Neuronal stem cell (in vitro differentiated cells): ENCODE data around the gene INO80C. TPM values are rescaled to one million over a fixed set of nuclear protein-coding genes. Genes with fewer than 3 reads are reported as not detected.

Experiments used
- DNase-seq: peaks from one replicate; pipeline ENCODE4 v3.0.0-alpha.2; 2013; ENCODE audit warnings: low spot score
- H2AFZ ChIP-seq: one replicate; pipeline ENCODE4 v1.6.1; 2013; ENCODE audit warnings: mild to moderate bottlenecking, low read length, inconsistent platforms
- H2AK5ac ChIP-seq: 2 replicates; pipeline ENCODE4 v1.6.1; 2013; ENCODE audit warnings: low read depth, mild to moderate bottlenecking, inconsistent platforms, low read length, moderate library complexity, mixed read lengths
- H2BK120ac ChIP-seq: 2 replicates; pipeline ENCODE4 v1.6.1; 2013; ENCODE audit warnings: low read depth, mild to moderate bottlenecking, inconsistent platforms, low read length, moderate library complexity, mixed read lengths
- H2BK12ac ChIP-seq: one replicate; pipeline ENCODE4 v1.6.1; 2013; ENCODE audit warnings: low read length, inconsistent platforms
- H2BK15ac ChIP-seq: 2 replicates; pipeline ENCODE4 v1.6.1; 2013; ENCODE audit warnings: mild to moderate bottlenecking, low read length, inconsistent platforms, mixed read lengths
- H2BK5ac ChIP-seq: one replicate; pipeline ENCODE4 v1.6.1; 2013; ENCODE audit warnings: inconsistent platforms, mild to moderate bottlenecking, low read length, moderate library complexity
- H3K14ac ChIP-seq: one replicate; pipeline ENCODE4 v1.6.1; 2013; ENCODE audit warnings: low read length, inconsistent platforms
- H3K18ac ChIP-seq: 2 replicates; pipeline ENCODE4 v1.6.1; 2013; ENCODE audit warnings: low read length, inconsistent platforms
- H3K23ac ChIP-seq: 2 replicates; pipeline ENCODE4 v1.6.1; 2013; ENCODE audit warnings: low read depth, mild to moderate bottlenecking, mixed read lengths, low read length, inconsistent platforms; ENCODE audit not compliant: poor library complexity
- H3K27ac ChIP-seq: replicated peaks from 3 replicates; pipeline ENCODE4 v1.5.1; 2013; ENCODE audit warnings: low read length, inconsistent platforms
- H3K27me3 ChIP-seq, 3 experiments: 2 replicates each; pipeline ENCODE4 v1.6.1; 2013; ENCODE audit warnings: low read length in 3 of 3, mild to moderate bottlenecking in 2 of 3, inconsistent platforms in 1 of 3, low read depth in 1 of 3, mixed read lengths in 1 of 3, moderate library complexity in 1 of 3; ENCODE audit not compliant: control insufficient read depth in 3 of 3, insufficient read depth in 3 of 3
- H3K36me3 ChIP-seq, 2 donors: replicated peaks in 1 of 2; 2 replicates each; pipeline ENCODE4 v1.6.1; 2013; ENCODE audit warnings: low read length in 2 of 2; ENCODE audit not compliant: control insufficient read depth in 2 of 2, insufficient read depth in 2 of 2
- H3K4ac ChIP-seq: 2 replicates; pipeline ENCODE4 v1.6.1; 2013; ENCODE audit warnings: inconsistent platforms, mild to moderate bottlenecking, low read length, moderate library complexity
- H3K4me1 ChIP-seq, 2 donors: 1 replicate in 1 of 2; 2 replicates in 1 of 2; pipeline ENCODE4 v1.6.1; 2013; ENCODE audit warnings: low read length in 2 of 2, low read depth in 1 of 2; ENCODE audit not compliant: control insufficient read depth in 2 of 2, insufficient read depth in 1 of 2
- H3K4me2 ChIP-seq: one replicate; pipeline ENCODE4 v1.6.1; 2013; ENCODE audit warnings: mild to moderate bottlenecking, low read length, inconsistent platforms; ENCODE audit not compliant: insufficient read depth, poor library complexity, severe bottlenecking
- H3K4me3 ChIP-seq, 2 donors: 2 replicates each; pipeline ENCODE4 v1.5.1; 2013; ENCODE audit warnings: low read length in 2 of 2, mild to moderate bottlenecking in 2 of 2, inconsistent platforms in 1 of 2, moderate library complexity in 1 of 2
- H3K79me1 ChIP-seq: one replicate; pipeline ENCODE4 v1.6.1; 2013; ENCODE audit warnings: low read depth, mild to moderate bottlenecking, inconsistent platforms, low read length, moderate library complexity
- H3K9ac ChIP-seq: one replicate; pipeline ENCODE4 v1.6.1; 2013; ENCODE audit warnings: mild to moderate bottlenecking, low read depth, low read length, inconsistent platforms; ENCODE audit not compliant: poor library complexity
- H3K9me3 ChIP-seq, 2 donors: replicated peaks in 1 of 2; 2 replicates each; pipeline versions ENCODE3 to v1.6.1; 2013; ENCODE audit warnings: low read length in 2 of 2, mild to moderate bottlenecking in 2 of 2, inconsistent platforms in 1 of 2, low read depth in 1 of 2, mixed read lengths in 1 of 2, moderate library complexity in 1 of 2; ENCODE audit not compliant: control insufficient read depth in 2 of 2, insufficient read depth in 1 of 2
- H4K8ac ChIP-seq: one replicate; pipeline ENCODE4 v1.6.1; 2013; ENCODE audit warnings: low read depth, mild to moderate bottlenecking, inconsistent platforms, low read length, moderate library complexity
- H4K91ac ChIP-seq: one replicate; pipeline ENCODE4 v1.6.1; 2013; ENCODE audit warnings: low read length, low read depth, mild to moderate bottlenecking, inconsistent platforms; ENCODE audit not compliant: poor library complexity
- WGBS, 2 donors: extraction: QIAGEN DNeasy Blood & Tissue Kit; methylation state at CpG; one replicate each; pipeline ENCODE4 v1.1.7; 2013; ENCODE audit warnings: missing lambda C conversion rate in 2 of 2, mixed read lengths in 1 of 2; ENCODE audit not compliant: insufficient read length in 2 of 2, insufficient replicate concordance in 1 of 2; ENCODE audit errors: extremely low coverage in 2 of 2; 5-methylcytosine and 5-hydroxymethylcytosine counted together
- polyA plus RNA-seq, 2 experiments: library from polyadenylated mRNA; stranded (reverse); fragments of 200-250 nt; gene quantifications; one replicate each; pipeline ENCODE4 v1.2.3, GENCODE V29; 2013

The INO80C gene, protein sequence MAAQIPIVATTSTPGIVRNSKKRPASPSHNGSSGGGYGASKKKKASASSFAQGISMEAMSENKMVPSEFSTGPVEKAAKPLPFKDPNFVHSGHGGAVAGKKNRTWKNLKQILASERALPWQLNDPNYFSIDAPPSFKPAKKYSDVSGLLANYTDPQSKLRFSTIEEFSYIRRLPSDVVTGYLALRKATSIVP
- 29.9 TPM for polyA plus RNA-seq (2013, experiment 1 of 2)
- polyA plus RNA-seq (2013, experiment 2 of 2), result 29.5 TPM

DNA sequence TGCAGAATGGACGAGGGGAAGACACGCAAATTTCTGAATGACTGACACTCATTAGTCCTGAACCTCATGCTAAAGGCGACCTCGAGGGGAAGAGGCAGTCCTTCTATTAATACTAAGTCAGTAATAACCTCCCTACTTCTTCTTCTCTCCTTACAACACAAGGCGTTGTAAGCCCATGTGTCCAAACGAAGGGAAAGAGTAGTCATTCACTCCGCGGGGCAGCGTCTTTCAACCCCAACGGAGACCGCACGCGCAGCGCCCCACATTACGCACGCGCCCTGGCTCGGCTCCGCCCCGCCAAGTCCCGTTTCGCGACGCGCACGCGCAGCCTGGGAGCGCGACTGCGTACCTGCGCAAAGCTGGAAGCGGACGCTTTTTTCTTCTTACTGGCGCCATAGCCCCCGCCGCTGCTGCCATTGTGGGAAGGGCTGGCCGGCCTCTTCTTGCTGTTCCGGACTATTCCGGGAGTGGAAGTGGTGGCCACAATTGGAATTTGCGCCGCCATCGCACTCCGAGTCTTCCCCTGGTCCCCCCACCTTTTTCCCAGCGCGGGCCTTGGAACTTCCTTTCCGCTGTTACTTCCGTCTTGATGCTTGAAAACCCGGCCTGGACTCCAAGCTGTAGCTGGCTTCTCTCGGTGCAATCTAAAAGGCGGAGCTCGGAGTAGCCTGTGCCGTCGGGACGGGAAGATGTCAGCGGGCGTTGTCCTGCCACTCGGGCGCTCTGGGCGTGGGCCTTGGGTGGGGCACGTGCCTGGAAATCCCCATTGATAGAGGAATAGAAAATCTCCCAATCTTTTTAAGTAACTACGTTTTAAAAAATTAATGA, at the start of gene INO80C:
Gene INO80C (minus strand): TSS at position 591 of the 828 bp plus-strand sequence. CDS start 86 bp downstream, at position 505.
- no peak within 1 kb of the TSS for H2BK120ac ChIP-seq

DNA sequence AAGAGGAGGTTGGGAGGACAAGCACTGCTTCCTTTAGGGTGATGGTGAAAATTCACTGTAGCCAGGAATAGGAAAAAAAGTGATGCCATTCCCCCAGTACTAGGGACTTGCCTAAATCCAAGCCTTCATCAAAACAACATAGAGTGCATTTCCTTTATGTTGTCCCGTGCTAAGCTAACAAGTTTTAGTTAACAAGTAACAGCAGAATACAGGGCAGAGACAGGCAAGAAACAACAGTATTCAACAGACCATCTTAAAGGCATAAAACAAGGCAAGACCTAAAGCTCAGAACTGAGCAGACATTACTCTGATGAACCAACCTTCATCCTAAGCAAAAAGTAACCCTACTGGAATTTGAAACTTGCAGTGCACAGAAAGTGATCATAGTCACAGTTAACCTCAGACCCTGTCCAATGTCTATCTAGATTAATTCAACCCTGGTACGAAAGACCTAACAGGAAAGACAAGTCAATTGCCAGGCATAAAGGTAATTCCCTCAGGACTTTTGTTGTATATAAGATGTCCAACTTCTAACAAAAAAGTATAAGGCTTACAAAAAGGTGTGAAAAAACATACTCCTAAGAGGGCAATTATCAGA, 49.3 kb upstream of the INO80C start:
- no CpG with 5 or more reads among the region's 2 CpGs for WGBS, 2 donors
- H4K91ac ChIP-seq, result no peak overlapping the region
- H3K27me3 ChIP-seq, result peaks cover 0 to 22% (median 0%) of the 10 kb centered on the region in 3 experiments
- no peak overlapping the region for H3K4me3 ChIP-seq
- H2BK15ac ChIP-seq, result no peak overlapping the region
- no peaks in the 10 kb centered on the region for H3K4me1 ChIP-seq
- no peaks in the 10 kb centered on the region for H3K36me3 ChIP-seq
- no peak overlapping the region for H3K9ac ChIP-seq
- DNase-seq, result no peak
- H2BK5ac ChIP-seq, result no peak overlapping the region
- H3K14ac ChIP-seq, result no peak overlapping the region
- no peak overlapping the region for H3K4me2 ChIP-seq
- H2AK5ac ChIP-seq, result no peak overlapping the region
- no peaks in the 10 kb centered on the region for H3K9me3 ChIP-seq
- H2BK120ac ChIP-seq, result no peak overlapping the region
- no peak overlapping the region for H4K8ac ChIP-seq
- H2BK12ac ChIP-seq, result no peak overlapping the region
- H2AFZ ChIP-seq, result no peak overlapping the region
- H3K4ac ChIP-seq, result no peak overlapping the region
- no peak overlapping the region for H3K27ac ChIP-seq
- no peaks in the 10 kb centered on the region for H3K79me1 ChIP-seq
- no peak overlapping the region for H3K23ac ChIP-seq
- no peak overlapping the region for H3K18ac ChIP-seq

More for the DNA sequence above, at the start of gene INO80C:
- H3K4me2 ChIP-seq, result peak within 1 kb of the TSS; percentile 59
- H2BK5ac ChIP-seq, result peak within 1 kb of the TSS; percentile 62
- H3K9me3 ChIP-seq, result no peaks in the 10 kb centered on the region
- H3K9ac ChIP-seq, result peak within 1 kb of the TSS; percentile 75
- H3K27ac ChIP-seq, result peak within 1 kb of the TSS; percentile 88
- peak within 1 kb of the TSS; percentile 33 for H4K8ac ChIP-seq
- H2AK5ac ChIP-seq, result no peak within 1 kb of the TSS
- peak within 1 kb of the TSS; percentile 84 for H3K18ac ChIP-seq
- DNase-seq, result peak; percentile 93
- peaks cover 1% of the 10 kb centered on the region for H3K79me1 ChIP-seq
- no peak within 1 kb of the TSS for H4K91ac ChIP-seq
- H3K36me3 ChIP-seq, result no peaks in the 10 kb centered on the region
- H3K4me3 ChIP-seq, result peak within 1 kb of the TSS; percentile 58 to 90
- no CpG with 5 or more reads among the region's 61 CpGs for WGBS, 2 donors
- peaks cover 5 to 6% of the 10 kb centered on the region in 2 donors for H3K4me1 ChIP-seq
- no peak within 1 kb of the TSS for H3K4ac ChIP-seq
- no peak within 1 kb of the TSS for H3K14ac ChIP-seq
- no peak within 1 kb of the TSS for H2BK15ac ChIP-seq
- peaks cover 0 to 5% (median 0%) of the 10 kb centered on the region in 3 experiments for H3K27me3 ChIP-seq
- no peak within 1 kb of the TSS for H2BK12ac ChIP-seq
- H3K23ac ChIP-seq, result peak within 1 kb of the TSS; percentile 26
- peak within 1 kb of the TSS; percentile 96 for H2AFZ ChIP-seq

DNA sequence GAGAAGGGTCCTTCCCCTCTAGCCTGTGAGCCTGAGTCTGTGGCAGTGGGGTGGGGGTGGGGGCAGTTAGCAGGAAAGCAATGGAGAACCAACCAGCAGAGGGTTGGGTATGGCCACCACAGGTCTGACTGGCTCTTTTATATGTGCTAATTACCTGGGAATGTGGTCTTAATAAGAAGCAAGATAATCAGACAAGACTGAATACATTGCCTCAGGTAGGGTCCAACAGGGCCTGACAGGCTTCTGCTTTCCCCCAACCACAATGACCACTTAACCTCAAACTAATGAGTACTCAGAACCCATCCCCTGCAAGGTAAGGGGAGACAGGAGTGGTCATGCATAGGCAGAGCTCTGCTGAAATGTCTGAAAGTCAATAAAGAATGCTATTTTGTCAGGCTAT, 44.6 kb upstream of the INO80C start:
- Histone ChIP-seq H2AK5ac (no peak overlapping the region), H3K79me1 (no peaks in the 10 kb centered on the region), H3K18ac (no peak overlapping the region), H2BK120ac (no peak overlapping the region), H4K8ac (no peak overlapping the region), H2BK15ac (no peak overlapping the region), H3K14ac (no peak overlapping the region), H4K91ac (no peak overlapping the region), H2BK5ac (no peak overlapping the region), H3K9ac (no peak overlapping the region), H3K27ac (no peak overlapping the region), H3K27me3 (peaks cover 0 to 8% (median 0%) of the 10 kb centered on the region in 3 experiments), H2BK12ac (no peak overlapping the region), H3K23ac (no peak overlapping the region), H3K4ac (no peak overlapping the region), H3K4me1 (no peaks in the 10 kb centered on the region), H2AFZ (no peak overlapping the region), H3K36me3 (no peaks in the 10 kb centered on the region), H3K9me3 (no peaks in the 10 kb centered on the region), H3K4me2 (no peak overlapping the region), H3K4me3 (no peak overlapping the region)
- no peak for DNase-seq

DNA sequence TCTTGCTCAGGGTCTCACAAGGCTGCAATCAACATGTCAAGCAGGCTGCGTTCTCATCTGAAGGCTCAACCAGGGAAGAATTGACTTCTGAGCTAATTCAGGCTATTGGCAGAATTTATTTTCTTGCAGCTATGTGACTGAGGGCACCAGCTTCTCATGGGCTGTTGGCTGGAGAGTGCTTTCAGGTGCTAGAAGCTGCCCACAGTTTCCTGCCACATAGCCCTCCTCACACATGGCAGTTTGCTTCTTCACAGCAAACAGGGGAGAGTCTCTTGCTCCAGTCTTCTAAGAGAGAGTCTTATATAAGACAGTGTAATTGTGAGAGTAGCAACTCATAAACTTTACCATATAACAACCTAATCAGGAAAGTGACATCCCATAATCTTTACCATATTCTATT, 37.5 kb upstream of the INO80C start:
- Histone ChIP-seq H2BK5ac (no peak overlapping the region), H3K4me2 (no peak overlapping the region), H3K9ac (no peak overlapping the region), H2BK12ac (no peak overlapping the region), H2AK5ac (no peak overlapping the region), H3K14ac (no peak overlapping the region), H3K18ac (no peak overlapping the region), H2BK15ac (no peak overlapping the region), H4K8ac (no peak overlapping the region), H3K27me3 (no peaks in the 10 kb centered on the region), H3K4me3 (no peak overlapping the region), H2BK120ac (no peak overlapping the region), H3K4me1 (no peaks in the 10 kb centered on the region), H3K36me3 (no peaks in the 10 kb centered on the region), H3K79me1 (no peaks in the 10 kb centered on the region), H2AFZ (no peak overlapping the region), H3K27ac (no peak overlapping the region), H3K23ac (no peak overlapping the region), H4K91ac (no peak overlapping the region), H3K4ac (no peak overlapping the region), H3K9me3 (peaks cover 0 to 3% of the 10 kb centered on the region in 2 donors)
- WGBS, 2 donors, result no CpG with 5 or more reads among the region's 1 CpG
- no peak for DNase-seq
